ENCODE results near the gene SERPINB13.

GRCh38 chr18:63617049-63617914, 30.1 kb downstream of the SERPINB13 start:
- TF ChIP-seq ATOH8 (CRISPR knock-in tag; IDR thresholded peaks at IDR 0.05; ENCODE audit: low read depth) (no peak), CTCF (IDR thresholded peaks at IDR 0.05) (no peak)
